Stimulated activated CD4-positive, alpha-beta T cell treated with anti-CD3 and anti-CD28 coated beads, TNF-alpha, amount 100 ng/mL, for 48 hours (primary cell): ENCODE measurements around the gene KCNA1.

Source experiments
- DNase-seq, 3 donors: peaks; one replicate each; pipeline ENCODE4 v3.0.0-alpha.2; 2020; ENCODE audit warnings: low read depth in 3 of 3

The KCNA1 gene

DNA sequence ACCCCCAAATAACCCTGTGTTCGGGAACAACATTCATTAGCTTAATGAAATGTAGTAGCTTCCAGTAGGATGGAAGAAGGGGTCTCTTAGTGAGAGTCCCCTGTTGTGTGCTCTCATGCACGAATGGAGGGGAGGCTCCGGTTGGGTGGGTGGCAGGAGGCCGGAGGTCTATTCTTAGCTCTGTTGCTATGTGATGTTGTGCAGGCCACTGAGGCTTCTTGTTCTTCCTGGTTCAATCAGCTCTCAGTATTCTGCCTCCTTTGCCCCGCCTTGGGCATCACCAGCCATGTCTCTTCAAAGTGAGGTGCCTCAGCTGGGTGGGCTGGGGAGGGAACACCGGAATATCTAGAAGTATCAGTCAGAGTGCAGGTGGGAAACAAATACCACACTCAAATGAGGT lies 50.8 kb downstream of the KCNA1 start:
- no peak for DNase-seq

DNA sequence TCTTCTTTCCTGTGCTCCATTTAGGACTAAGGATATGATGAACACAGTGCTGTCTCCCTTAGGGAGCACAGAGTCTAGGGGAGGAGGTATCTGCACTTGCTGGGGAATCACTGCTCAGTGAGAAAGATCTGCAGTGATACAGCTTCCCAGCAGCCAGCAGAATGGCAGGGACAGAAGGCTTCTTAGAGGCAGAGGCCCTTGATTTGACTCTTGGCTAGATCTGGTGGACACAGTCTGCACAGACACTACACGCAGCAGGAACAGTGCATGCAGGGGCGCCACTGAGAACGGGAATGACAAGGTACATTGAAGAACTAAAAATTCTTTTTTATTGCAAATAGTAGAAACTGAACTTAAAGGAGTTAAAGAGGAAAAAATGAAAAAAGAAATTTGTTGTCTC lies 51.6 kb downstream of the KCNA1 start:
- no peak for DNase-seq

DNA sequence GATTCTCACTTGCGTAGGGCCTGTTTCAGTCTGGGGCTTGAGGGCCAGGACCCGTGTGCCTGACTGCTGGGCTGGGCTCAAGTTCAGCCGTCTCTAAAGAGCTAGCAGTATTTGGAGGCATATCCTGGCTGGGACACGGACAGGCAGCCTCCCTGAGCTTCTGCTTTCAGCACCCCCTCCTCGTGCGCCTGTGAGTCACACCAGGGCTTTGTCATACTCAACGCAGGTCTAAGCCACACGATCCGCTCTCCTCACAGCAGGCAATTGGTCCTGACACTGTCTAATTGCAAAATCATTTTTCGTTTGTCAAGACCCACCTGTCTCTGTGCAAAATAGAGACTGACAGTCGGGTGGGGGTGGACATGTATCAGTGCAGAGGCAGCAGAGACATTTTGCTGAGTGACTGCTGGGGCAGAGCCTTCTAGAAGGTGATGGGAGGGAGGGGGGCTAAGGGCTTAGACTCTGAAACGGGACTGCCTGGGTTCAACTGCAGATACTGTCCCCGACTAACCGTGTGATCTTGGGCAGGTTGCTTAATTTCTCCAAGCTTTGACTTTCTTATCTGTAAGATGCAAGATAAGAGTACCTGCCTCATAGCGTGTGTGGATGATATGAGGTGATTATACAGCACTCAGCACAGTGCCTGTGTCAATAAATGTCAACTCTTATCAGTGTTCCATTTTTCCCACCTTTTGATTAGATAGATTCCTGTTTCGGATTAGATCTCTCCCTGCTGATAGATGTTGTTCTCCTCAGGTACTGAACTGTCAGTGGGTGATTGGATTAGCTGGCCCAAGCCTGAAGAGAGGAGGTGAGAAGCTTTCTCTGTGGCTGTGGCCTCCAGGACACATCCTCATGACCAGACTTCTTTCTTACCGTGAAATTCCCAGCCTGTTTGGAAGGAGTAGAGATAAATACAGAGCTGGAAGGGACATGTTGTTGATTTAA lies 53.1 kb downstream of the KCNA1 start:
- DNase-seq, result no peak
